Measurements from ENCODE around the gene GPN2.
A peak's percentile ranks its signal among the peaks of the same experiment; 100 is the strongest.
"Not testable (repeated sequence)": the region's sequence is repeated elsewhere in the genome, so short reads cannot be mapped to it uniquely, and the experiment has no call there.

GPN2 gene

DNA sequence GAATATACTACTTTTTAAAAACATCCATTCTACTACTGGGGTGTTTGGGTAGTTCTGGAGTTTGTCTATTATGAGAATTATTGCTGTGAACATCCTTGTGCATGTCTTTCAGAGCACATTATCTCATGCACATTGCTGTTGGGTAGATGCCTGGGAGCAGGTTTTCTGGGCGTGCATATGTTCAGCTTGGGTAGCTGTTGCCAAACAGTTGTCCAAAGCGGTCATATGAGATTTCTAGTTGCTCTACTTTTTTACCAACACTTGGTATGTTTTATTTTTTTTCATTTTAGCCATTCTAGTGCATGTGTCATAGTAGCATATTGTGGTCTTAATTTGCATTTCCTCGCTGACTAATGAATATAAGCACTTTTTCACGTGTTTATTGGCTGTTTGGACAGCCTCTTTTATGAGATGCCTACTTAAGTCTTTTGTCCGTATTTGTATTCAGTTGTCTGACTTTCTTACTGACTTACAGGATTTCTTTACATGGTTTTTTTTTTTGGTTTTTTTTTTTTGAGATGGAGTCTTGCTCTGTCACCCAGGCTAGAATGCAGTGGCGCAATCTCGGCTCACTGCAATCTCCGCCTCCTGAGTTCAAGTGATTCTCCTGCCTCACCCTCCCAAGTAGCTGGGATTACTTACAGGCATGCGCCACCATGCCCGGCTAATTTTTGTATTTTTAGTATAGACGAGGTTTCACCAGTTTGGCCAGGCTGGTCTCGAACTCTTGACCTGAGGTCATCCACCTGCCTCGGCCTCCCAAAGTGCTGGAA lies 45.5 kb downstream of the GPN2 start:
- no peaks in the 10 kb centered on the region for H3K27me3 ChIP-seq (ENCODE audit: low read depth, low read length)
- H3K79me2 ChIP-seq (ENCODE audit: low read length) = peaks cover 11% of the 10 kb centered on the region
- no peak overlapping the region for H3K4me2 ChIP-seq (ENCODE audit: low read length)

DNA sequence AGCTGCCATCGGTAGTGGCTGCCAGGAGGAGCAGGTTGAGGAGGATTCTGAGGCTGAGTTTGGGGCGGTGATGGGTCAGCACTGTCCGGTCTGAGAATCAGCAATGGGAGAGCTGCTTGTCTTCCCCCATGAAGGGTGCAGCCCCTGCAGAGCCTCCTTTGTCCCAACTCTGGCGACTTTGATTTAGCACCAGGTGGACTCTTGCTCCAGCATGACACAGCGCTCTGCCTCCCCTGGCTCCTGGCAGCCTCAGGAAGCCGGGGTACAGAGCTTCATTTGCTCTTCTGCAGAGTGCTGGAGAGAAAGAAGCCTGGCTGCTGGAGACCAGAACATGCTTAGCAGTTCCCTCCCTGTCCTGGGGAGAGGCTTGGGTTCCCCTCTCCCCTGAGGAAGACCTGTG lies 50.3 kb downstream of the GPN2 start:
- peaks cover 19% of the 10 kb centered on the region for H3K36me3 ChIP-seq (replicated peaks; ENCODE audit: low read depth, low read length)
- H3K9me3 ChIP-seq (ENCODE audit: insufficient read depth, low read length) = no peaks in the 10 kb centered on the region
- H3K79me2 ChIP-seq (ENCODE audit: low read length) = peaks cover 14% of the 10 kb centered on the region
- H3K4me2 ChIP-seq (ENCODE audit: low read length) = peak overlapping the region; percentile 83; the same call in 1 of the 2 replicates
- H4K20me1 ChIP-seq (ENCODE audit: insufficient read depth, low read length) = no peaks in the 10 kb centered on the region
- TF ChIP-seq EZH2phosphoT487 (IDR thresholded peaks at IDR 0.05; ENCODE audit: low read depth) = no peak
- TF ChIP-seq, protein P1, sequence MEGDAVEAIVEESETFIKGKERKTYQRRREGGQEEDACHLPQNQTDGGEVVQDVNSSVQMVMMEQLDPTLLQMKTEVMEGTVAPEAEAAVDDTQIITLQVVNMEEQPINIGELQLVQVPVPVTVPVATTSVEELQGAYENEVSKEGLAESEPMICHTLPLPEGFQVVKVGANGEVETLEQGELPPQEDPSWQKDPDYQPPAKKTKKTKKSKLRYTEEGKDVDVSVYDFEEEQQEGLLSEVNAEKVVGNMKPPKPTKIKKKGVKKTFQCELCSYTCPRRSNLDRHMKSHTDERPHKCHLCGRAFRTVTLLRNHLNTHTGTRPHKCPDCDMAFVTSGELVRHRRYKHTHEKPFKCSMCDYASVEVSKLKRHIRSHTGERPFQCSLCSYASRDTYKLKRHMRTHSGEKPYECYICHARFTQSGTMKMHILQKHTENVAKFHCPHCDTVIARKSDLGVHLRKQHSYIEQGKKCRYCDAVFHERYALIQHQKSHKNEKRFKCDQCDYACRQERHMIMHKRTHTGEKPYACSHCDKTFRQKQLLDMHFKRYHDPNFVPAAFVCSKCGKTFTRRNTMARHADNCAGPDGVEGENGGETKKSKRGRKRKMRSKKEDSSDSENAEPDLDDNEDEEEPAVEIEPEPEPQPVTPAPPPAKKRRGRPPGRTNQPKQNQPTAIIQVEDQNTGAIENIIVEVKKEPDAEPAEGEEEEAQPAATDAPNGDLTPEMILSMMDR (IDR thresholded peaks at IDR 0.05; ENCODE audit: low read depth, low read length) = no peak
- H3K27me3 ChIP-seq (ENCODE audit: low read depth, low read length) = no peaks in the 10 kb centered on the region
- H2AFZ ChIP-seq (ENCODE audit: low read depth, low read length) = no peak overlapping the region
- peak overlapping the region; percentile 76; the same call in 1 of the 2 replicates for H3K9ac ChIP-seq (ENCODE audit: low read length)
- H3K4me3 ChIP-seq (ENCODE audit: low read length) = peak overlapping the region; percentile 41; the same call in 1 of the 2 replicates
- peaks cover 29% of the 10 kb centered on the region for H3K4me1 ChIP-seq (ENCODE audit: low read length)
- H3K27ac ChIP-seq (ENCODE audit: low read length) = peak overlapping the region; percentile 100

More for the DNA sequence above, 45.5 kb downstream of the GPN2 start:
- peaks cover 7% of the 10 kb centered on the region for H3K4me1 ChIP-seq (ENCODE audit: low read length)
- peaks cover 14% of the 10 kb centered on the region for H3K36me3 ChIP-seq (replicated peaks; ENCODE audit: low read depth, low read length)
- H3K9ac ChIP-seq (ENCODE audit: low read length) = no peak overlapping the region
- TF ChIP-seq EZH2phosphoT487 (IDR thresholded peaks at IDR 0.05; ENCODE audit: low read depth) = no peak
- TF ChIP-seq, protein P1 (IDR thresholded peaks at IDR 0.05; ENCODE audit: low read depth, low read length) = no peak
- no peak overlapping the region for H2AFZ ChIP-seq (ENCODE audit: low read depth, low read length)
- no peaks in the 10 kb centered on the region for H4K20me1 ChIP-seq (ENCODE audit: insufficient read depth, low read length)
- no peak overlapping the region for H3K27ac ChIP-seq (ENCODE audit: low read length)
- no peaks in the 10 kb centered on the region for H3K9me3 ChIP-seq (ENCODE audit: insufficient read depth, low read length)
- no peak overlapping the region for H3K4me3 ChIP-seq (ENCODE audit: low read length)

DNA sequence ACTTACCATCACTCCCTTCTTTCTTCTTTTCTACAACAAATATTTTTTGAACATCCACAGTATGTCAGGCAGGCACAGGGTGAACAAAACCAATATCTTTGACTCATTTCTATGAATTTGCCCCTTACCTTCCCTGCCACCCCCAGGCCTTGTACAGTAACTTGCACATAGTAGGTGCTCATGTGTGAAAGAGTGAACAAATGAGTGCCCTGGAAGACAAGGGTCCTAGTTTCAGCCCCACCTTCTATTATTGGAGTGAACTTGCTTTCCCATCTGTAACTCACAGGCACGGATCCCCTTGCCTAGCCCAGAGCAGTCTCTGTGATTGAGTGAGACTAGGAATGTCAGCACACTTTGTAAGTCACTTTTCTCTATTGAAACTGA lies 50.8 kb downstream of the GPN2 start:
- H3K4me1 ChIP-seq (ENCODE audit: low read length) = peaks cover 29% of the 10 kb centered on the region
- H2AFZ ChIP-seq (ENCODE audit: low read depth, low read length) = no peak overlapping the region
- H3K27ac ChIP-seq (ENCODE audit: low read length) = peak overlapping the region; percentile 100
- H3K27me3 ChIP-seq (ENCODE audit: low read depth, low read length) = no peaks in the 10 kb centered on the region
- no peaks in the 10 kb centered on the region for H3K9me3 ChIP-seq (ENCODE audit: insufficient read depth, low read length)
- peaks cover 21% of the 10 kb centered on the region for H3K36me3 ChIP-seq (replicated peaks; ENCODE audit: low read depth, low read length)
- no peaks in the 10 kb centered on the region for H4K20me1 ChIP-seq (ENCODE audit: insufficient read depth, low read length)
- TF ChIP-seq, protein P1 (IDR thresholded peaks at IDR 0.05; ENCODE audit: low read depth, low read length) = no peak
- no peak for TF ChIP-seq EZH2phosphoT487 (IDR thresholded peaks at IDR 0.05; ENCODE audit: low read depth)
- peak overlapping the region; percentile 41; the same call in 1 of the 2 replicates for H3K4me3 ChIP-seq (ENCODE audit: low read length)
- H3K4me2 ChIP-seq (ENCODE audit: low read length) = peak overlapping the region; percentile 83
- peaks cover 10% of the 10 kb centered on the region for H3K79me2 ChIP-seq (ENCODE audit: low read length)
- peak overlapping the region; percentile 76 for H3K9ac ChIP-seq (ENCODE audit: low read length)

DNA sequence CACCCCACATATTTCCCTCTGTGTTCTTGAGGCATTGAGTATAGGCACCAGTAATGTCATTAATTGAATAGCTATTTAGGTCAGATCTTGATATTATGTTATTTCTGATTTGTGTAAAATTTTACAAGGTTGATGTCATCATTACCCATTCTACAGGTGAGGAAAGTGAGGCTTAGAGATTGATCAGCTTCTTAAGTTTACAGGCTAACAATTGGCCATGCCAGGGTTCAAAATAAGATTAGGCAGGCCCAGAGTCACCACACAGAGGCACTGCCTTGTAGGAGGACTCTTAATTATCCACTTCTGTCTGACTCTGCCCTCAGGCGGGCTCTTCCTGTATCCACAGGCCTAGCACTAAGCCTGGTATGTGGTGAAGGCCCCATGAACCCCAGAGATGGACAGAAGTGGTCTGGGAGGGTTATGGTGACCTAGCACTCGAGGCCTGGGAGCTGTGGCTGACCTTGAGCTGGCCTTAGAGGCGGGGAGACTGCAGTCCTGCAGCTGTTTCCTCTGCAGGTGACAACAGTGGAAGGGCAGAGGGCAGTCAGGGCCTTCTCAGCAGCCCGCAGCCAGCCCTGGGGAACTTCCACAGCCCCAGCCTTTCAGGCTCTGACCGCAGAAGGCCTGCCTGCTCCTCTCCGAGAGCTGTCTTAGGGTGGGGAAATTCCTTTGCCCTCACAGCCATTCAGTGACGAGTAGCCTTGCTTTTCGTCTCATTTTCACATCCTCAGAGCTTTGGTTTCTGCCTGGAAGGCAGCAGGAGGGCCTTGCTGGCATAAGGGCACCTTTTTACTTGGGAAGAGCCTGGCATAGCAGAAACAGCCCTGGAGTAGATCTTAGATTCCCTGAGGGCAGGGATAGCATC lies 51.4 kb downstream of the GPN2 start:
- H3K36me3 ChIP-seq (replicated peaks; ENCODE audit: low read depth, low read length) = peaks cover 26% of the 10 kb centered on the region
- peaks cover 31% of the 10 kb centered on the region for H3K4me1 ChIP-seq (ENCODE audit: low read length)
- H4K20me1 ChIP-seq (ENCODE audit: insufficient read depth, low read length) = no peaks in the 10 kb centered on the region
- H3K9ac ChIP-seq (ENCODE audit: low read length) = peak overlapping the region; percentile 76
- H3K27me3 ChIP-seq (ENCODE audit: low read depth, low read length) = no peaks in the 10 kb centered on the region
- no peaks in the 10 kb centered on the region for H3K9me3 ChIP-seq (ENCODE audit: insufficient read depth, low read length)
- H2AFZ ChIP-seq (ENCODE audit: low read depth, low read length) = no peak overlapping the region
- peak overlapping the region; percentile 100 for H3K27ac ChIP-seq (ENCODE audit: low read length)
- peak overlapping the region; percentile 48; the same call in 1 of the 2 replicates for H3K4me3 ChIP-seq (ENCODE audit: low read length)
- H3K79me2 ChIP-seq (ENCODE audit: low read length) = peaks cover 10% of the 10 kb centered on the region
- peak overlapping the region; percentile 83 for H3K4me2 ChIP-seq (ENCODE audit: low read length)
- TF ChIP-seq, protein P1 (IDR thresholded peaks at IDR 0.05; ENCODE audit: low read depth, low read length) = peak; percentile 28; the same call in 1 of the 2 replicates
- no peak for TF ChIP-seq EZH2phosphoT487 (IDR thresholded peaks at IDR 0.05; ENCODE audit: low read depth)

DNA sequence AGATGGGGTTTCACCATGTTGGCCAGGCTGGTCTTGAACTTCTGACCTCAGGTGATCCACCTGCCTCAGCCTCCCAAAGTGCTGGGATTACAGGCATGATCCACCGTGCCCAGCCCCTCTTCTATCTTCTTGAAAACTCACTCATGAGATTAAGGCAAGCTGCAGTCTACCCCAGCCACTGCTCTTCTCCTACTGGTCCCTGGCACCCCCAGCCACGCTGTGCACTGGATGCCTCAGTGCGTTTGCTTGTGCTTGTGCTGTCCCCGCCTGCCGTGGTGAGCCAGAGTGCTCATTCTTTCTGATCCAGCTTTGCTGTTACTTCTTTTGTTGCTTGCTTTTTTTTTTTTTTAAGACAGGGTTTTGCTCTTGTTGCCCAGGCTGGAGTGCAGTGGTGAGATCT lies 52.4 kb downstream of the GPN2 start:
- H3K4me3 ChIP-seq (ENCODE audit: low read length); H4K20me1 ChIP-seq (ENCODE audit: insufficient read depth, low read length); H3K9me3 ChIP-seq (ENCODE audit: insufficient read depth, low read length); H3K9ac ChIP-seq (ENCODE audit: low read length); H3K79me2 ChIP-seq (ENCODE audit: low read length); H3K4me2 ChIP-seq (ENCODE audit: low read length); H3K27me3 ChIP-seq (ENCODE audit: low read depth, low read length); H2AFZ ChIP-seq (ENCODE audit: low read depth, low read length): not testable (repeated sequence)
- peak overlapping the region; percentile 100 for H3K27ac ChIP-seq (ENCODE audit: low read length)
- H3K36me3 ChIP-seq (replicated peaks; ENCODE audit: low read depth, low read length) = peaks cover 31% of the 10 kb centered on the region
- H3K4me1 ChIP-seq (ENCODE audit: low read length) = peaks cover 42% of the 10 kb centered on the region
